Neural progenitor cell (in vitro differentiated cells): Measurements from ENCODE around the gene SRCIN1. TPM values are rescaled to one million over a fixed set of nuclear protein-coding genes. Genes with fewer than 3 reads are reported as not detected.
A peak's percentile ranks its signal among the peaks of the same experiment; 100 is the strongest.

Experiments
- DNase-seq: peaks from one replicate; pipeline ENCODE4 v3.0.0-alpha.2; 2016; ENCODE audit warnings: low spot score
- H2AFZ ChIP-seq: fragments of 200-600 bp; sonication (generic); replicated peaks from 2 replicates; pipeline ENCODE4 v1.6.1; 2016; ENCODE audit warnings: antibody characterized with exemption
- H3F3A ChIP-seq: fragments of 200-600 bp; sonication (generic); 2 replicates; pipeline ENCODE4 v1.6.1; 2016; ENCODE audit warnings: antibody characterized with exemption, low read depth
- H3K27ac ChIP-seq: fragments of 200-600 bp; sonication (generic); 2 replicates; pipeline ENCODE4 v1.5.1; 2016; ENCODE audit warnings: mild to moderate bottlenecking
- H3K27me3 ChIP-seq: fragments of 200-600 bp; sonication (generic); 2 replicates; pipeline ENCODE4 v1.6.1; 2016; ENCODE audit warnings: mild to moderate bottlenecking, moderate library complexity
- H3K36me3 ChIP-seq: fragments of 200-600 bp; sonication (generic); 2 replicates; pipeline ENCODE4 v1.5.1; 2016
- H3K4me1 ChIP-seq: fragments of 200-600 bp; sonication (generic); 2 replicates; pipeline ENCODE4 v1.6.1; 2016; ENCODE audit warnings: mixed run types
- H3K4me2 ChIP-seq: fragments of 200-600 bp; sonication (generic); 2 replicates; pipeline ENCODE4 v1.6.1; 2016
- H3K4me3 ChIP-seq: fragments of 200-600 bp; sonication (generic); 2 replicates; pipeline ENCODE4 v1.5.1; 2016
- H3K79me2 ChIP-seq: fragments of 200-600 bp; sonication (generic); 2 replicates; pipeline ENCODE4 v1.6.1; 2016; ENCODE audit warnings: low read depth
- H3K9ac ChIP-seq: fragments of 200-600 bp; sonication (generic); 2 replicates; pipeline ENCODE4 v1.6.1; 2016
- H3K9me3 ChIP-seq: fragments of 200-600 bp; sonication (generic); 2 replicates; pipeline ENCODE4 v1.5.1; 2016; ENCODE audit warnings: low read depth
- H4K20me1 ChIP-seq: fragments of 200-600 bp; sonication (generic); 2 replicates; pipeline ENCODE4 v1.6.1; 2016; ENCODE audit warnings: low read depth
- H3K27ac Mint-ChIP-seq: 3 replicates; pipeline ENCODE4 v1.8.0; 2021; ENCODE audit warnings: mixed read lengths
- H3K27me3 Mint-ChIP-seq: 2 replicates; pipeline ENCODE4 v1.8.0; 2022; ENCODE audit warnings: low read depth, mild to moderate bottlenecking, inconsistent platforms, moderate library complexity, mixed read lengths; ENCODE audit not compliant: insufficient read depth
- H3K36me3 Mint-ChIP-seq: 3 replicates; pipeline ENCODE4 v1.8.0; 2021; ENCODE audit warnings: mixed read lengths
- H3K4me1 Mint-ChIP-seq: 3 replicates; pipeline ENCODE4 v1.8.0; 2021; ENCODE audit warnings: mixed read lengths
- H3K4me3 Mint-ChIP-seq: 3 replicates; pipeline ENCODE4 v1.8.0; 2021; ENCODE audit warnings: mild to moderate bottlenecking, moderate library complexity, mixed read lengths
- H3K9me3 Mint-ChIP-seq: 3 replicates; pipeline ENCODE4 v1.8.0; 2020; ENCODE audit warnings: mixed read lengths
- EZH2 ChIP-seq: fragments of 200-600 bp; sonication (generic); IDR thresholded peaks from 2 replicates; pipeline ENCODE4 v1.6.1; 2017; ENCODE audit warnings: antibody characterized with exemption, mild to moderate bottlenecking, moderate library complexity
- EZH2phosphoT487 ChIP-seq: fragments of 200-600 bp; sonication (generic); IDR thresholded peaks from 2 replicates; pipeline ENCODE4 v1.6.1; 2017; ENCODE audit warnings: antibody characterized with exemption
- total RNA-seq: library from RNA; depleted of rRNA; stranded (reverse); fragments of >200 nt; gene quantifications from 2 replicates; pipeline ENCODE4 v1.2.3, GENCODE V29; 2015; ENCODE audit warnings: low replicate concordance
- TF ChIP-seq, protein P1 (sequence below): fragments of 200-600 bp; sonication (generic); IDR thresholded peaks from 2 replicates; pipeline ENCODE4 v1.5.1; 2017; ENCODE audit warnings: antibody characterized with exemption, mild to moderate bottlenecking

The SRCIN1 gene
- total RNA-seq, 1 donor from 2014 or later, result 3.8 TPM

DNA sequence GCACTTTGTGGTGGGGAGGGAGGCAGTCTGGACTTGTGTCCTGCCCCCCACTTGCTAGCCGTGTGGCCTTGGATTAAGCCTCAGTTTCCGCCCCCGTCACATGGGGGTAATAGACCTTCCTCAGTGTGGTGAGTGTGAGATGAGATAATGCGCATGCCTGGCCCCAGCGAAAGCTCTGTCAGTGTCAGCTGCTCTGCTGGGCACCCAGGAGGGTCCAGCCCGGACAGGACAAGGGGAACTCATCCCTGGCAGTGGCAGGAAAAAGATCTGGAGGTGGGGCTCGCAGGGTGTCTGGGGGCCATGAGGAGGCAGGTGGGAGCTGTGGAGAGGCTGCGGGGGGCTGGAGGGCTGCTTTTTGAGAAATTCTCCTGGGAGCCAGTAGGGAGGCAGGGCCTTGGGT is 63.5 kb downstream of the SRCIN1 start:
- Histone ChIP-seq H3K79me2 (no peaks in the 10 kb centered on the region), H3K4me1 (no peaks in the 10 kb centered on the region), H3K9ac (no peak overlapping the region), H4K20me1 (no peaks in the 10 kb centered on the region), H3K4me2 (no peak overlapping the region), H3K4me3 (no peak overlapping the region), H3F3A (no peaks in the 10 kb centered on the region), H3K36me3 (no peaks in the 10 kb centered on the region), H3K9me3 (no peaks in the 10 kb centered on the region), H3K27me3 (no peaks in the 10 kb centered on the region), H2AFZ (no peak overlapping the region), H3K27ac (no peak overlapping the region)
- no peaks in the 10 kb centered on the region for H3K9me3 Mint-ChIP-seq
- peak overlapping the region; percentile 69 for H3K27ac Mint-ChIP-seq
- no peaks in the 10 kb centered on the region for H3K36me3 Mint-ChIP-seq
- no peaks in the 10 kb centered on the region for H3K4me1 Mint-ChIP-seq
- H3K27me3 Mint-ChIP-seq, result peaks cover 6% of the 10 kb centered on the region
- no peak overlapping the region for H3K4me3 Mint-ChIP-seq
- DNase-seq, result no peak
- TF ChIP-seq EZH2phosphoT487, result no peak
- TF ChIP-seq, protein P1, sequence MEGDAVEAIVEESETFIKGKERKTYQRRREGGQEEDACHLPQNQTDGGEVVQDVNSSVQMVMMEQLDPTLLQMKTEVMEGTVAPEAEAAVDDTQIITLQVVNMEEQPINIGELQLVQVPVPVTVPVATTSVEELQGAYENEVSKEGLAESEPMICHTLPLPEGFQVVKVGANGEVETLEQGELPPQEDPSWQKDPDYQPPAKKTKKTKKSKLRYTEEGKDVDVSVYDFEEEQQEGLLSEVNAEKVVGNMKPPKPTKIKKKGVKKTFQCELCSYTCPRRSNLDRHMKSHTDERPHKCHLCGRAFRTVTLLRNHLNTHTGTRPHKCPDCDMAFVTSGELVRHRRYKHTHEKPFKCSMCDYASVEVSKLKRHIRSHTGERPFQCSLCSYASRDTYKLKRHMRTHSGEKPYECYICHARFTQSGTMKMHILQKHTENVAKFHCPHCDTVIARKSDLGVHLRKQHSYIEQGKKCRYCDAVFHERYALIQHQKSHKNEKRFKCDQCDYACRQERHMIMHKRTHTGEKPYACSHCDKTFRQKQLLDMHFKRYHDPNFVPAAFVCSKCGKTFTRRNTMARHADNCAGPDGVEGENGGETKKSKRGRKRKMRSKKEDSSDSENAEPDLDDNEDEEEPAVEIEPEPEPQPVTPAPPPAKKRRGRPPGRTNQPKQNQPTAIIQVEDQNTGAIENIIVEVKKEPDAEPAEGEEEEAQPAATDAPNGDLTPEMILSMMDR, result no peak
- no peak for TF ChIP-seq EZH2

GRCh38 chr17:38541281-38541680 is 64.5 kb downstream of the SRCIN1 start:
- Histone ChIP-seq H3K79me2 (no peaks in the 10 kb centered on the region), H3K9ac (no peak overlapping the region), H3K4me2 (no peak overlapping the region), H3K4me3 (no peak overlapping the region), H3K27me3 (no peaks in the 10 kb centered on the region), H3K27ac (no peak overlapping the region), H3K9me3 (no peaks in the 10 kb centered on the region), H2AFZ (no peak overlapping the region), H3F3A (peaks cover 3% of the 10 kb centered on the region), H4K20me1 (no peaks in the 10 kb centered on the region), H3K36me3 (no peaks in the 10 kb centered on the region), H3K4me1 (peaks cover 5% of the 10 kb centered on the region)
- H3K36me3 Mint-ChIP-seq, result no peaks in the 10 kb centered on the region
- no peaks in the 10 kb centered on the region for H3K9me3 Mint-ChIP-seq
- H3K27ac Mint-ChIP-seq, result no peak overlapping the region
- TF ChIP-seq EZH2phosphoT487 (no peak), EZH2 (no peak)
- TF ChIP-seq, protein P1, result no peak
- H3K4me3 Mint-ChIP-seq, result no peak overlapping the region
- H3K4me1 Mint-ChIP-seq, result peaks cover 5% of the 10 kb centered on the region
- peaks cover 6% of the 10 kb centered on the region for H3K27me3 Mint-ChIP-seq
- DNase-seq, result no peak

- Histone ChIP-seq H3K4me2 (no peak overlapping the region), H3F3A (peaks cover 9% of the 10 kb centered on the region), H3K4me3 (no peak overlapping the region), H3K79me2 (no peaks in the 10 kb centered on the region), H3K27me3 (no peaks in the 10 kb centered on the region), H3K9ac (no peak overlapping the region), H3K36me3 (no peaks in the 10 kb centered on the region), H3K9me3 (no peaks in the 10 kb centered on the region), H4K20me1 (no peaks in the 10 kb centered on the region), H3K27ac (no peak overlapping the region), H3K4me1 (peaks cover 10% of the 10 kb centered on the region), H2AFZ (no peak overlapping the region)
- Mint-ChIP-seq H3K9me3 (no peaks in the 10 kb centered on the region), H3K4me1 (peaks cover 12% of the 10 kb centered on the region), H3K27ac (peak overlapping the region; percentile 66), H3K27me3 (peaks cover 10% of the 10 kb centered on the region), H3K4me3 (no peak overlapping the region), H3K36me3 (peaks cover 2% of the 10 kb centered on the region)
- DNase-seq, result no peak
- TF ChIP-seq EZH2, result no peak
- TF ChIP-seq EZH2phosphoT487, result no peak
- TF ChIP-seq, protein P1, result no peak
These were observed 65.2 kb downstream of the SRCIN1 start for GRCh38 chr17:38540514-38541045.
